Caco-2 (cell line): ENCODE results near the gene PPP2R3A. TPM values are rescaled to one million over a fixed set of nuclear protein-coding genes. Genes with fewer than 3 reads are reported as not detected.

Experiments
- BruUV-seq: library from RNA; stranded (reverse); fragments of 400-500 nt; replicated peaks from 2 replicates; lab custom pipeline; 2021; lab: Mats Ljungman, UMichigan
- CTCF ChIA-PET: fragments of 300-600 bp; sonication (Branson Sonifier 250); formaldehyde crosslinking; loops from one replicate; lab custom pipeline; 2022; ENCODE audit warnings: antibody characterized with exemption; lab: Charles Lee
- POLR2A ChIA-PET: fragments of 300-600 bp; sonication (Branson Sonifier 250); formaldehyde crosslinking; loops from one replicate; lab custom pipeline; 2022; ENCODE audit warnings: antibody characterized with exemption; lab: Charles Lee
- DNase-seq, 2 experiments: peaks; one replicate each; pipeline versions ENCODE4 v3.0.0 to v3.0.0-alpha.2; 2020 to 2022
- H3K27me3 ChIP-seq: replicated peaks from 2 replicates; pipeline ENCODE4 v1.6.0; 2011; ENCODE audit warnings: low read length; ENCODE audit not compliant: control insufficient read depth, insufficient read depth
- H3K36me3 ChIP-seq: 2 replicates; pipeline ENCODE4 v1.5.1; 2011; ENCODE audit warnings: low read length; ENCODE audit not compliant: control insufficient read depth, insufficient read depth
- H3K4me1 ChIP-seq: fragments of 250-450 bp; sonication (Bioruptor Pico); 2 replicates; pipeline ENCODE4 v1.5.1; 2020; ENCODE audit warnings: mild to moderate bottlenecking
- H3K4me3 ChIP-seq: 2 replicates; pipeline ENCODE4 v1.5.1; 2011; ENCODE audit warnings: low read depth, mild to moderate bottlenecking, control low read depth, low read length
- H3K9me3 ChIP-seq: fragments of 250-450 bp; sonication (Bioruptor Pico); 2 replicates; pipeline ENCODE4 v1.5.1; 2020; ENCODE audit warnings: mild to moderate bottlenecking, moderate library complexity
- H3K27ac Mint-ChIP-seq: one replicate; pipeline ENCODE4 v1.8.0; 2022; ENCODE audit warnings: mixed read lengths; ENCODE audit not compliant: unreplicated experiment
- H3K27me3 Mint-ChIP-seq: one replicate; pipeline ENCODE4 v1.8.0; 2022; ENCODE audit warnings: mixed read lengths; ENCODE audit not compliant: insufficient read depth, unreplicated experiment
- H3K36me3 Mint-ChIP-seq: one replicate; pipeline ENCODE4 v1.8.0; 2022; ENCODE audit warnings: mild to moderate bottlenecking, mixed read lengths; ENCODE audit not compliant: insufficient read depth, unreplicated experiment
- H3K4me1 Mint-ChIP-seq: one replicate; pipeline ENCODE4 v1.8.0; 2022; ENCODE audit warnings: low read depth, mixed read lengths; ENCODE audit not compliant: unreplicated experiment
- H3K4me3 Mint-ChIP-seq: one replicate; pipeline ENCODE4 v1.8.0; 2022; ENCODE audit warnings: mild to moderate bottlenecking, moderate library complexity, mixed read lengths; ENCODE audit not compliant: unreplicated experiment
- H3K9me3 Mint-ChIP-seq: one replicate; pipeline ENCODE4 v1.8.0; 2022; ENCODE audit warnings: mixed read lengths; ENCODE audit not compliant: unreplicated experiment
- CTCF ChIP-seq, 2 experiments: fragments of 200-600 bp in 1 of 2; IDR thresholded peaks; 1 replicate in 1 of 2; 2 replicates in 1 of 2; pipeline versions ENCODE4 v1.5.1 to v1.8.0; 2011 to 2022; ENCODE audit warnings: antibody characterized with exemption in 1 of 2, control low read depth in 1 of 2, inconsistent platforms in 1 of 2, low read depth in 1 of 2, low read length in 1 of 2, mild to moderate bottlenecking in 1 of 2, moderate library complexity in 1 of 2; ENCODE audit not compliant: insufficient read depth in 1 of 2, severe bottlenecking in 1 of 2, unreplicated experiment in 1 of 2
- intact Hi-C: fragments of 100-400 bp; cut with micrococcal nuclease; formaldehyde crosslinking; loops from one replicate; pipeline ENCODE4 v1.10.0; 2022; ENCODE audit not compliant: unreplicated experiment
- total RNA-seq: library from RNA; stranded (reverse); gene quantifications from 2 replicates; pipeline ENCODE4 v1.2.3, GENCODE V29; 2022

Gene PPP2R3A
- total RNA-seq, 1 experiment from 2014 or later: 9.5 TPM

GRCh38 chr3:135917076-135917475 lies 48.5 kb upstream of the PPP2R3A start:
- H3K36me3 Mint-ChIP-seq: no peaks in the 10 kb centered on the region
- Histone ChIP-seq H3K4me1 (no peaks in the 10 kb centered on the region), H3K27me3 (no peaks in the 10 kb centered on the region), H3K36me3 (no peaks in the 10 kb centered on the region), H3K9me3 (no peaks in the 10 kb centered on the region), H3K4me3 (no peak overlapping the region)
- H3K27me3 Mint-ChIP-seq: no peaks in the 10 kb centered on the region
- BruUV-seq: no TSS peak
- no peak overlapping the region for H3K4me3 Mint-ChIP-seq
- ChIA-PET POLR2A (no interaction called here), CTCF (interaction anchor here (0.9 to 3.2 kb wide), 2 partner anchors 106 to 126 kb away, joined by 3 to 11 read pairs; no protein-coding TSS in a partner anchor)
- H3K27ac Mint-ChIP-seq: no peak overlapping the region
- TF ChIP-seq CTCF (IDR thresholded peaks at IDR 0.05; ENCODE audit: insufficient read depth in 1 of 2, low read depth in 1 of 2, low read length in 1 of 2, severe bottlenecking in 1 of 2, unreplicated experiment in 1 of 2): no peak
- no peak for DNase-seq
- H3K4me1 Mint-ChIP-seq: no peaks in the 10 kb centered on the region
- no peaks in the 10 kb centered on the region for H3K9me3 Mint-ChIP-seq
- intact Hi-C loops: no loop called here

- Histone ChIP-seq H3K36me3 (no peaks in the 10 kb centered on the region), H3K4me3 (no peak overlapping the region), H3K4me1 (no peaks in the 10 kb centered on the region), H3K27me3 (no peaks in the 10 kb centered on the region), H3K9me3 (no peaks in the 10 kb centered on the region)
- intact Hi-C loops: loop anchor here (1.0 to 2.0 kb wide), 2 partner anchors 49 to 124 kb away; no protein-coding TSS in a partner anchor
- Mint-ChIP-seq H3K27me3 (no peaks in the 10 kb centered on the region), H3K27ac (no peak overlapping the region), H3K4me1 (no peaks in the 10 kb centered on the region), H3K9me3 (no peaks in the 10 kb centered on the region), H3K4me3 (no peak overlapping the region), H3K36me3 (no peaks in the 10 kb centered on the region)
- DNase-seq: no peak
- POLR2A ChIA-PET: no interaction called here
- BruUV-seq: no TSS peak
- TF ChIP-seq CTCF (IDR thresholded peaks at IDR 0.05; ENCODE audit: insufficient read depth in 1 of 2, low read depth in 1 of 2, low read length in 1 of 2, severe bottlenecking in 1 of 2, unreplicated experiment in 1 of 2): no peak
- CTCF ChIA-PET: interaction anchor here (3.2 kb wide), 1 partner anchor 125 kb away, joined by 11 read pairs; no protein-coding TSS in a partner anchor
Measured at GRCh38 chr3:135917927-135918597, 47.5 kb upstream of the PPP2R3A start.

- Mint-ChIP-seq H3K9me3 (no peaks in the 10 kb centered on the region), H3K4me1 (no peaks in the 10 kb centered on the region), H3K36me3 (no peaks in the 10 kb centered on the region), H3K4me3 (no peak overlapping the region), H3K27me3 (no peaks in the 10 kb centered on the region), H3K27ac (no peak overlapping the region)
- Histone ChIP-seq H3K4me1 (no peaks in the 10 kb centered on the region), H3K4me3 (no peak overlapping the region), H3K9me3 (no peaks in the 10 kb centered on the region), H3K36me3 (no peaks in the 10 kb centered on the region), H3K27me3 (no peaks in the 10 kb centered on the region)
- peak in 1 of 2 experiments; percentile 4 for DNase-seq
- intact Hi-C loops: loop anchor here (1.0 to 2.0 kb wide), 2 partner anchors 48 to 124 kb away; no protein-coding TSS in a partner anchor
- TF ChIP-seq CTCF (IDR thresholded peaks at IDR 0.05; ENCODE audit: insufficient read depth in 1 of 2, low read depth in 1 of 2, low read length in 1 of 2, severe bottlenecking in 1 of 2, unreplicated experiment in 1 of 2): peak; percentile 25 to 47
- POLR2A ChIA-PET: no interaction called here
- BruUV-seq: no TSS peak
- CTCF ChIA-PET: no interaction called here
Measured at GRCh38 chr3:135918600-135918999, 46.9 kb upstream of the PPP2R3A start.
